Psoas muscle (tissue), 8 donors: Measurements from ENCODE around the gene MARCHF10. TPM values are rescaled to one million over a fixed set of nuclear protein-coding genes. Genes with fewer than 3 reads are reported as not detected.
A peak's percentile ranks its signal among the peaks of the same experiment; 100 is the strongest.

Experiments
- ATAC-seq, 4 donors: fragments of 200-7000 bp; cut with Tn5 transposase; one replicate each; pipeline ENCODE4 v1.9.1; 2020; ENCODE audit warnings: moderate library complexity in 3 of 4, mild to moderate bottlenecking in 2 of 4
- DNase-seq, 2 donors: peaks; one replicate each; pipeline ENCODE4 v3.0.0-alpha.2; 2020
- H3K27ac ChIP-seq: fragments of 200-600 bp; one replicate; pipeline ENCODE4 v1.8.0; 2022
- H3K27me3 ChIP-seq, 3 donors: fragments of 200-600 bp in 1 of 3; one replicate each; pipeline versions ENCODE4 v1.6.1 to v1.8.0; 2013 to 2022; ENCODE audit warnings: low read length in 2 of 3, mild to moderate bottlenecking in 2 of 3, moderate library complexity in 1 of 3; ENCODE audit not compliant: insufficient read depth in 3 of 3
- H3K36me3 ChIP-seq, 2 donors: fragments of 200-600 bp in 1 of 2; one replicate each; pipeline versions ENCODE4 v1.6.1 to v1.8.0; 2013 to 2022; ENCODE audit warnings: low read depth in 1 of 2, mild to moderate bottlenecking in 1 of 2, moderate library complexity in 1 of 2; ENCODE audit not compliant: insufficient read depth in 1 of 2
- H3K4me1 ChIP-seq: fragments of 200-600 bp; one replicate; pipeline ENCODE4 v1.8.0; 2022
- H3K4me3 ChIP-seq: fragments of 200-600 bp; one replicate; pipeline ENCODE4 v1.8.0; 2022; ENCODE audit warnings: mild to moderate bottlenecking
- H3K9me3 ChIP-seq: fragments of 200-600 bp; one replicate; pipeline ENCODE4 v1.8.0; 2022
- WGBS, 3 donors: extraction: QIAGEN DNeasy Blood & Tissue Kit; methylation state at CpG; one replicate each; pipeline versions ENCODE4 v1.1.6 to v1.1.7; 2013; 5-methylcytosine and 5-hydroxymethylcytosine counted together
- intact Hi-C, 2 donors: fragments of 100-400 bp; cut with DNase I; formaldehyde crosslinking; loops; one replicate each; pipeline versions ENCODE4 v1.11.0 to v1.14.2; 2022
- polyA plus RNA-seq, 3 donors: library from polyadenylated mRNA; stranded (reverse); fragments of 200-250 nt; gene quantifications; one replicate each; pipeline ENCODE4 v1.2.3, GENCODE V29; 2013
- total RNA-seq, 4 donors: library from RNA; stranded (reverse); fragmentation: NEBNext Ultra II Directional in 2 of 4; extraction: Animal tissue kit (Norgen Biotek cat#: 25700) in 2 of 4; gene quantifications; one replicate each; pipeline versions ENCODE4 v1.2.1 to v1.2.4, GENCODE V29; 2021 to 2023
- TF ChIP-seq, protein P1 (sequence below): fragments of 200-600 bp; IDR thresholded peaks from one replicate; pipeline ENCODE4 v1.8.0; 2022; ENCODE audit warnings: antibody characterized with exemption
- donor health status: healthy with polysubstance abuse.
- donor health status: DM: no; HTN: no; CAD: no; lungs with moderate emphysema.
- donor health status: Bipolar disorder and iron deficiency.
- donor health status: healthy.
- donor health status: DM: yes; HTN: yes; CAD: no.
- donor health status: DM: no; HTN: no; CAD: no.
- donor health status: DM: no; HTN: no; CAD: no.
- donor health status: DM: yes; HTN: yes; CAD: no.

The MARCHF10 gene
- total and polyA plus RNA-seq, 7 donors = 0.01 TPM; not detected in 6

DNA sequence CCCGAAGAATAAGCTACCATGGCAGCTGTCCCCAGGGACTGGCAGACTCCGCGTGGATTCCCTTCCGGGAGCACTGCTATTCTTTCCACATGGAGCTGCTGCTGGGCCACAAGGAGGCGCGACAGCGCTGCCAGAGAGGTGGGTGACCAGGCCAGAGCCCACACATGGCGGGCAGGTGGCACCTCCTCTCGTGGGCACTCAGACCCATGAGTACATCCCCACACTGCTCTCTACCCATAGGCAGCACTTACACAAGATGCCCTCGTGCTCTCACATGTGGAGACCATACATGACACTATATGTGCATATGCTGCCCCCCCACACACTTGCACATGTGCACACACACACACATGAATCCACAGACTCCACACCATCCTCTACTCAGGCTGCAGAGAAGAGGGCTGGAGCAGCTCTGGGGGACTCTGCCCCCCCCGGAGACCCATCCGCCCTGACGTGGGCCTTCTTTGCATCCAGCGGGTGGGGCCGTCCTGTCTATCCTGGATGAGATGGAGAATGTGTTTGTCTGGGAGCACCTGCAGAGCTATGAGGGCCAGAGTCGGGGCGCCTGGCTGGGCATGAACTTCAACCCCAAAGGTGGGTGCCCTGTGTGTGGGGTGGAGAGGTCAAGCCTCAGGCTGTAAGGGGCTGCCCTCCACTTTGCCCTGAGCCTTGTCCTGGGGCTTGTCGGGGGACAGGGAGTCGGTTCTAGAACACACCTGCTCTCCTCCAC lies 117.8 kb downstream of the MARCHF10 start:
- WGBS, 3 donors = 85 to 88% (median 87%) methylated on average over 19 of the region's 19 CpGs

DNA sequence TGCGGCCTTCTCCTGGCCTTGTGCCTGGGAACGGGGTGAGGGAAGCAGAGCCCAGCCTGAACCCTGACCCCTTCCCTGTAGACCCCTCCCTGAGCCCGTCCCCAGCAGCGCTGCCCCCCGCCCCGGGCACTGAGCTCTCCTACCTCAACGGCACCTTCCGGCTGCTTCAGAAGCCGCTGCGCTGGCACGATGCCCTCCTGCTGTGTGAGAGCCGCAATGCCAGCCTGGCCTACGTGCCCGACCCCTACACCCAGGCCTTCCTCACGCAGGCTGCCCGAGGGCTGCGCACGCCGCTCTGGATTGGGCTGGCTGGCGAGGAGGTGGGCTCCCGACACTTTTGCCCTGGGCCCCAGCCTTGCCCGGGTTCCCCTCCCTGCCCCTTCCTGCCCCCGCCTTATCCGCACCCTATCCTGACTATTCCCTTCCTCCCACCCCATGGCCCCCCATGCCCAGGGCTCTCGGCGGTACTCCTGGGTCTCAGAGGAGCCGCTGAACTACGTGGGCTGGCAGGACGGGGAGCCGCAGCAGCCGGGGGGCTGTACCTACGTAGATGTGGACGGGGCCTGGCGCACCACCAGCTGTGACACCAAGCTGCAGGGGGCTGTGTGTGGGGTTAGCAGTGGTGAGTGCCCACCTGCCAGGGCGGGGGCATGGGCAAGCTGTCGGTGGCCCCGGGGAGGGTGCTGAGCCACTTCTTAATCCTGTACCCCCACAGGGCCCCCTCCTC lies 118.5 kb downstream of the MARCHF10 start:
- ATAC-seq (no peak), DNase-seq (no peak)
- intact Hi-C loops = no loop called here
- Histone ChIP-seq H3K4me1 (no peaks in the 10 kb centered on the region), H3K27ac (no peak overlapping the region), H3K27me3 (no peaks in the 10 kb centered on the region), H3K4me3 (no peak overlapping the region), H3K36me3 (no peaks in the 10 kb centered on the region), H3K9me3 (no peaks in the 10 kb centered on the region)
- 89 to 96% (median 90%) methylated on average over 29 to 37 of the region's 37 CpGs for WGBS, 3 donors
- TF ChIP-seq, protein P1, sequence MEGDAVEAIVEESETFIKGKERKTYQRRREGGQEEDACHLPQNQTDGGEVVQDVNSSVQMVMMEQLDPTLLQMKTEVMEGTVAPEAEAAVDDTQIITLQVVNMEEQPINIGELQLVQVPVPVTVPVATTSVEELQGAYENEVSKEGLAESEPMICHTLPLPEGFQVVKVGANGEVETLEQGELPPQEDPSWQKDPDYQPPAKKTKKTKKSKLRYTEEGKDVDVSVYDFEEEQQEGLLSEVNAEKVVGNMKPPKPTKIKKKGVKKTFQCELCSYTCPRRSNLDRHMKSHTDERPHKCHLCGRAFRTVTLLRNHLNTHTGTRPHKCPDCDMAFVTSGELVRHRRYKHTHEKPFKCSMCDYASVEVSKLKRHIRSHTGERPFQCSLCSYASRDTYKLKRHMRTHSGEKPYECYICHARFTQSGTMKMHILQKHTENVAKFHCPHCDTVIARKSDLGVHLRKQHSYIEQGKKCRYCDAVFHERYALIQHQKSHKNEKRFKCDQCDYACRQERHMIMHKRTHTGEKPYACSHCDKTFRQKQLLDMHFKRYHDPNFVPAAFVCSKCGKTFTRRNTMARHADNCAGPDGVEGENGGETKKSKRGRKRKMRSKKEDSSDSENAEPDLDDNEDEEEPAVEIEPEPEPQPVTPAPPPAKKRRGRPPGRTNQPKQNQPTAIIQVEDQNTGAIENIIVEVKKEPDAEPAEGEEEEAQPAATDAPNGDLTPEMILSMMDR = no peak

More for the DNA sequence above, 117.8 kb downstream of the MARCHF10 start:
- ATAC-seq (no peak), DNase-seq (no peak)
- Histone ChIP-seq H3K4me1 (no peaks in the 10 kb centered on the region), H3K27me3 (no peaks in the 10 kb centered on the region), H3K36me3 (no peaks in the 10 kb centered on the region), H3K4me3 (no peak overlapping the region), H3K27ac (no peak overlapping the region), H3K9me3 (no peaks in the 10 kb centered on the region)
- intact Hi-C loops = no loop called here
- TF ChIP-seq, protein P1 = no peak

DNA sequence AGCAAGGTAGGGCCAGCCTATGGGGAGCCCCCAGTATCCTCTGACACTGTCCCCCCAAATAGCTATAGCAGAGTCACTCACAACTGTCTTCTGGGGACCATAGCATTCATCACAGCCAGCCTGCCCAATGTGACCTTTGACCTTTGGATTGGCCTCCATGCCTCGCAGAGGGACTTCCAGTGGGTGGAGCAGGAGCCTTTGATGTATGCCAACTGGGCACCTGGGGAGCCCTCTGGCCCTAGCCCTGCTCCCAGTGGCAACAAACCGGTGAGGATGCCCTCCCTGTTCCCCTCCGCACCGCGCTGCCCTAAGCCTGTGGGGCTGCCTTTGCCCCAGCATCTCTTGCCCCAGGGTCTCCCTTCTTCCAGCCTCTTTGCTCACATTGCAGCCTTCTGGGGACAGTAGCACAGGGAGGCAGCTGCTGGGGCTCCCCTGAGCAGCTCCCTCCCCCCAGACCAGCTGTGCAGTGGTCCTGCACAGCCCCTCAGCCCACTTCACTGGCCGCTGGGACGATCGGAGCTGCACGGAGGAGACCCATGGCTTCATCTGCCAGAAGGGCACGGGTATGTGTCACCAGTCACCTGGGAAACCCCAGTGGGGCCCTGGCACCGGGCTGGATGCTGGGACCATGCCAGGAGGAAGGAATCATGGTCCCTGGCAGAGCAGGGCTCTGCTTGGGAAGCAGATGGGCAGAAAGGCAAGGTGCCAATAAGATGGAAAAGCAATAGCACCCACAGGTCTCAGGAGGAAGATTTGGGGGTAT lies 119.5 kb downstream of the MARCHF10 start:
- WGBS, 3 donors = 58 to 63% (median 58%) methylated on average over 11 of the region's 11 CpGs
- H3K4me3 ChIP-seq = no peak overlapping the region
- no peaks in the 10 kb centered on the region for H3K36me3 ChIP-seq

DNA sequence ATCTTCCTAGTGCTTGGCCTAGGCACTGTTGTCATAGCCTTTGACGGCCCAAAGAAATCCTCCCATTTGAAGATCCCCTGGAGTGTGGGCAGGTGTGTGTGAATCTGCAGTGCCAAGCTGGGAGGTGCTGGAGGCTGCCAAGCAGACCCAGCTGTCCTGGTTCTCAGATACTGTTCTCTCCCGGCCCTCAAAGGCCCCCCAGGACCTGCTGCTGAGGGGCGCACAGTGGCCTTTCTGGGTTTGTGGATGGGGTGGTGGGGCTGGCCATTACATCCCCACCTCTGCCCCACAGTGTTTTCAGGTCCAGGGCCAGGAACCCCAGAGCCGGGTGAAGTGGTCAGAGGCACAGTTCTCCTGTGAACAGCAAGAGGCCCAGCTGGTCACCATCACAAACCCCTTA lies 120.1 kb downstream of the MARCHF10 start:
- H3K4me3 ChIP-seq = no peak overlapping the region
- H3K4me1 ChIP-seq = no peaks in the 10 kb centered on the region
- no peaks in the 10 kb centered on the region for H3K36me3 ChIP-seq
- no peak overlapping the region for H3K27ac ChIP-seq
- WGBS, 3 donors = 64 to 74% (median 71%) methylated on average over 4 of the region's 4 CpGs
- peak in 1 of 2 donors; percentile 12 for DNase-seq
- no peaks in the 10 kb centered on the region for H3K27me3 ChIP-seq
- intact Hi-C loops = no loop called here
- no peaks in the 10 kb centered on the region for H3K9me3 ChIP-seq
- no peak for ATAC-seq
- TF ChIP-seq, protein P1 = no peak

More for the DNA sequence above, 119.5 kb downstream of the MARCHF10 start:
- Histone ChIP-seq H3K27me3 (no peaks in the 10 kb centered on the region), H3K4me1 (no peaks in the 10 kb centered on the region), H3K9me3 (no peaks in the 10 kb centered on the region), H3K27ac (no peak overlapping the region)
- DNase-seq = no peak
- no peak for ATAC-seq
- intact Hi-C loops = no loop called here
- TF ChIP-seq, protein P1 = no peak
